Activated CD4-positive, alpha-beta memory T cell treated with anti-CD3 and anti-CD28 coated beads for 36 hours (primary cell): ENCODE data around the gene GRIN1. TPM values are rescaled to one million over a fixed set of nuclear protein-coding genes. Genes with fewer than 3 reads are reported as not detected.

Experiments
- CTCF ChIA-PET: fragments of 350-600 bp; sonication (Branson Sonifier 250); formaldehyde crosslinking; loops from one replicate; lab custom pipeline; 2021; ENCODE audit warnings: antibody characterized with exemption, inconsistent platforms; lab: Charles Lee
- POLR2A ChIA-PET: fragments of 350-600 bp; sonication (Branson Sonifier 250); formaldehyde crosslinking; loops from one replicate; lab custom pipeline; 2021; ENCODE audit warnings: antibody characterized with exemption; lab: Charles Lee
- DNase-seq: peaks from one replicate; pipeline ENCODE4 v3.0.0-alpha.2; 2020
- H3K27ac Mint-ChIP-seq: one replicate; pipeline ENCODE4 v1.8.0; 2021; ENCODE audit warnings: mixed read lengths
- H3K27me3 Mint-ChIP-seq: one replicate; pipeline ENCODE4 v1.8.0; 2021; ENCODE audit warnings: mixed read lengths
- H3K36me3 Mint-ChIP-seq: one replicate; pipeline ENCODE4 v1.8.0; 2021; ENCODE audit warnings: mixed read lengths
- H3K4me1 Mint-ChIP-seq: one replicate; pipeline ENCODE4 v1.8.0; 2021; ENCODE audit warnings: low read depth, mixed read lengths
- H3K4me3 Mint-ChIP-seq: one replicate; pipeline ENCODE4 v1.8.0; 2021; ENCODE audit warnings: mild to moderate bottlenecking, mixed read lengths
- H3K9me3 Mint-ChIP-seq: one replicate; pipeline ENCODE4 v1.8.0; 2021; ENCODE audit warnings: mixed read lengths
- intact Hi-C: fragments of 100-400 bp; cut with micrococcal nuclease; formaldehyde crosslinking; loops from one replicate; pipeline ENCODE4 v1.15.1; 2023
- total RNA-seq, 2 experiments: library from RNA; stranded (reverse); gene quantifications; one replicate each; pipeline ENCODE4 v1.2.3, GENCODE V29; 2021

The GRIN1 gene
- total RNA-seq, 2 experiments from 2014 or later = not detected

- intact Hi-C loops = loop anchor here (1.0 kb wide), 1 partner anchor 60 kb away; no protein-coding TSS in a partner anchor
- H3K27ac Mint-ChIP-seq = peak overlapping the region; percentile 93
- DNase-seq = no peak
- ChIA-PET CTCF (interaction anchor here (0.8 to 3.4 kb wide), 21 partner anchors 9 to 155 kb away, joined by 3 to 14 read pairs (median 4); partner anchors contain the start of genes CYSRT1, DPP7, NDOR1 and NELFB), POLR2A (interaction anchor here (0.5 to 2.9 kb wide), 16 partner anchors 8 to 383 kb away, joined by 3 to 18 read pairs (median 4); partner anchors contain the start of genes NDOR1, TMEM203, TPRN and TUBB4B)
- H3K36me3 Mint-ChIP-seq = peaks cover 11% of the 10 kb centered on the region
- H3K4me3 Mint-ChIP-seq = peak overlapping the region; percentile 97
- no peaks in the 10 kb centered on the region for H3K9me3 Mint-ChIP-seq
- no peaks in the 10 kb centered on the region for H3K27me3 Mint-ChIP-seq
- peaks cover 38% of the 10 kb centered on the region for H3K4me1 Mint-ChIP-seq
Observed at GRCh38 chr9:137189297-137190295, 50.6 kb downstream of the GRIN1 start.

DNA sequence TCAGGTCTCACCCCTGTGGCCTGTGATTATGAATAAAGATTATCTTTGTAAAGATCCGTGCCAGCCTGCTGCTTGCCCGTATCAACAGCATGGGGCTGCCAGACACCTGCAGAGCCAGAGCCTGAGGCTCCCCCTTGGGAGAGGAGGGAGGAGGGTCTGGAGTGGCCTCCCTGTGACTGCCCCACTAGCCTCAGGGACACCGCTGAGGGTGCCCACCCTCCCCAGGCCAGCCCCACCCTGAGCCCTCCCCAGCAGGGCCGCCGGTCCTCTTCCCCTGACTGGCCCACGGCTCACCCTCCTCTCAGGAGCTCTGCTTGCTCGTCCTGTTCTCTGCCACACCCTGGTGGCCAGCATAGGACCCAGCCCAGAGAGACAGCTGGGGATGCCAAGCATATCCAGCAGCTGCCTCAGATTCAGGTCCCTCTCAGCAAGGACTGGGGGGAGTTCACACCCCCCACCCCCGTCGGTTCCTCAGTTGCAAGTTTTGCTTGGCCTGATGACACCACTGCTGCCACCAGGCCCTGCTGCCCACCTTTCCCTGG lies 51.4 kb downstream of the GRIN1 start:
- no peaks in the 10 kb centered on the region for H3K9me3 Mint-ChIP-seq
- peak overlapping the region; percentile 48 for H3K4me3 Mint-ChIP-seq
- ChIA-PET POLR2A (interaction anchor here (0.7 to 2.9 kb wide), 4 partner anchors 9 to 50 kb away, joined by 3 to 18 read pairs (median 12); partner anchors contain the start of genes NDOR1, TMEM203, TPRN and TUBB4B), CTCF (interaction anchor here (1.4 to 3.4 kb wide), 8 partner anchors 8 to 61 kb away, joined by 3 to 14 read pairs (median 8); partner anchors contain the start of genes CYSRT1, NDOR1, RNF208 and RNF224)
- H3K27ac Mint-ChIP-seq = no peak overlapping the region
- intact Hi-C loops = no loop called here
- no peak for DNase-seq
- H3K4me1 Mint-ChIP-seq = peaks cover 38% of the 10 kb centered on the region
- peaks cover 11% of the 10 kb centered on the region for H3K36me3 Mint-ChIP-seq
- H3K27me3 Mint-ChIP-seq = no peaks in the 10 kb centered on the region

DNA sequence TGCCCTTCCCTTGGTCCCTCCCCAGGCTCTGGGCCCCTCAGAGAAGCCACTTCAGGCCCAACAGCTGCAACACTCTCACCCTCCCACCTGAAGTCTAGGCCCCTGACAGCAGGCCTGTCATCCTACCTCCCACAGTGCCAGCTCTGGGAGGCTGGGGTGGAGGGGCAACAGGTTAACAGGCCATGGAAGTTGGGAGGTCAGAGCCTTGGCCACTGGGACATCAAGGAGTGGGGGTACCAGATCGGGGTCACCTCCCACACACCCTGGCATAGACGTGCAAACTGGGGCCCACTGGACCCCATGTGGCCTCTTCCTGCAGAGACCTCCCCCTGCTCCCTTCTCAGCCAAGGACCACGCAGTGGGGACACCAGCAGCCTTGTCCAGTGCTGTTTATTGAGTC lies 52.3 kb downstream of the GRIN1 start:
- no peak for DNase-seq
- POLR2A ChIA-PET = no interaction called here

GRCh38 chr9:137191691-137192447 lies 52.9 kb downstream of the GRIN1 start:
- Mint-ChIP-seq H3K27ac (no peak overlapping the region), H3K27me3 (no peaks in the 10 kb centered on the region)

More for the DNA sequence above, 52.3 kb downstream of the GRIN1 start:
- CTCF ChIA-PET = interaction anchor here (1.6 kb wide), 1 partner anchor 62 kb away, joined by 4 read pairs; no protein-coding TSS in a partner anchor
- H3K4me1 Mint-ChIP-seq = peaks cover 33% of the 10 kb centered on the region
- no peaks in the 10 kb centered on the region for H3K27me3 Mint-ChIP-seq
- H3K27ac Mint-ChIP-seq = peak overlapping the region; percentile 42
- H3K36me3 Mint-ChIP-seq = peaks cover 11% of the 10 kb centered on the region
- H3K9me3 Mint-ChIP-seq = no peaks in the 10 kb centered on the region
- no peak overlapping the region for H3K4me3 Mint-ChIP-seq
- intact Hi-C loops = no loop called here

GRCh38 chr9:137192448-137192780 lies 53.5 kb downstream of the GRIN1 start:
- H3K4me3 Mint-ChIP-seq = no peak overlapping the region
- H3K27ac Mint-ChIP-seq = no peak overlapping the region
- peaks cover 11% of the 10 kb centered on the region for H3K36me3 Mint-ChIP-seq
- no peak for DNase-seq
- ChIA-PET CTCF (interaction anchor here (1.0 kb wide), 1 partner anchor 44 kb away, joined by 3 read pairs; no protein-coding TSS in a partner anchor), POLR2A (no interaction called here)
- peaks cover 21% of the 10 kb centered on the region for H3K4me1 Mint-ChIP-seq
- H3K9me3 Mint-ChIP-seq = no peaks in the 10 kb centered on the region
- no peaks in the 10 kb centered on the region for H3K27me3 Mint-ChIP-seq
- intact Hi-C loops = no loop called here

More at GRCh38 chr9:137191691-137192447, 52.9 kb downstream of the GRIN1 start:
- ChIA-PET POLR2A (no interaction called here), CTCF (interaction anchor here (1.0 kb wide), 1 partner anchor 45 kb away, joined by 3 read pairs; no protein-coding TSS in a partner anchor)
- Mint-ChIP-seq H3K4me1 (peaks cover 27% of the 10 kb centered on the region), H3K4me3 (no peak overlapping the region), H3K36me3 (peaks cover 11% of the 10 kb centered on the region), H3K9me3 (no peaks in the 10 kb centered on the region)
- intact Hi-C loops = no loop called here
- DNase-seq = no peak

DNA sequence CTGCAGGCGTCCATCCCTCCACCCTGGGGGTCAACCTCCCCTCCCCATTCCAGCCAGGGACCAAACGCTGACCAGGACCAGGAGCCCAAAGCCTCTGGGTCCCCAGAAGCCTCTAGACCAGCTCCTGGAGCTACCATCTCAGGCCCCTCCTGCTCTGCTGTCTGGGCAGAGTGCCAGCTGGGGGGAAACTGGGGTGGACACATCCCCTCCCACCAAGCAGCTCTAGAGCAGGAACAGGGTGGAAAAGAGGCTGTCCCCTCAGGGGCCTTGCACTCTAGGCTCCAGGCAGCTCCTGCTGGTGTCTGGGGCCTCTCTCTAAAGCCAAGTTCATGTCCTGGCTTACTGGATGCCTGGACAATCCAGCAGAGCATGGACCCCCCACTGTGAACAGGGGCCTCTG lies 53.9 kb downstream of the GRIN1 start:
- no peak for DNase-seq
- peaks cover 18% of the 10 kb centered on the region for H3K4me1 Mint-ChIP-seq
- H3K4me3 Mint-ChIP-seq = no peak overlapping the region
- intact Hi-C loops = no loop called here
- ChIA-PET POLR2A (no interaction called here), CTCF (interaction anchor here (1.0 kb wide), 1 partner anchor 44 kb away, joined by 3 read pairs; no protein-coding TSS in a partner anchor)
- H3K9me3 Mint-ChIP-seq = no peaks in the 10 kb centered on the region
- no peak overlapping the region for H3K27ac Mint-ChIP-seq
- peaks cover 11% of the 10 kb centered on the region for H3K36me3 Mint-ChIP-seq
- no peaks in the 10 kb centered on the region for H3K27me3 Mint-ChIP-seq

DNA sequence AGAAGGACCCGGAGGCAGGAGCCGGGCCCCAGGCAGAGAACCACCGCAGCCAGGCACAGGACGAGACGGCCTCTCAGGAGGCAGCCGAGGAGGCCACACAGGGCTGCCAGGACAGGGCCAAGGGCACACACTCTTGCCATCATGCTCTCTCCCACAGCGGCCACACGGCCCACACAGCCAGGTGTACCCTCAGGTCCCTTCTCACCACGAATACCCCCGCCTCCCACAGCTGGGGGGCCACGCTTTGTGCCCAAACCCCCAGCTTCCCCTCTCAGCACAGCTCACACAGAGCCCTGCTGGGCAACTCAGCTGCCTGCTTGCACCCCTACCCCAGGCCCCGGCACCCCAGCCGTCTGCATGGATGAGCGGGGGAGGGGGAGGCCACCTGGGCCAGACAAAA lies 54.8 kb downstream of the GRIN1 start:
- DNase-seq = no peak
- Mint-ChIP-seq H3K9me3 (no peaks in the 10 kb centered on the region), H3K4me1 (peaks cover 18% of the 10 kb centered on the region), H3K4me3 (no peak overlapping the region), H3K36me3 (peaks cover 9% of the 10 kb centered on the region), H3K27me3 (no peaks in the 10 kb centered on the region), H3K27ac (no peak overlapping the region)
- intact Hi-C loops = no loop called here
- POLR2A ChIA-PET = no interaction called here
- CTCF ChIA-PET = interaction anchor here (1.4 kb wide), 1 partner anchor 43 kb away, joined by 4 read pairs; no protein-coding TSS in a partner anchor

- intact Hi-C loops = no loop called here
- no peak for DNase-seq
- Mint-ChIP-seq H3K9me3 (no peaks in the 10 kb centered on the region), H3K4me3 (no peak overlapping the region), H3K27me3 (no peaks in the 10 kb centered on the region), H3K36me3 (peaks cover 6% of the 10 kb centered on the region), H3K27ac (no peak overlapping the region), H3K4me1 (peaks cover 13% of the 10 kb centered on the region)
- ChIA-PET POLR2A (no interaction called here), CTCF (interaction anchor here (1.4 kb wide), 1 partner anchor 42 kb away, joined by 4 read pairs; no protein-coding TSS in a partner anchor)
Observed at GRCh38 chr9:137194388-137194787, 55.4 kb downstream of the GRIN1 start.

- no peak overlapping the region for H3K4me3 Mint-ChIP-seq
- CTCF ChIA-PET = no interaction called here
- H3K27me3 Mint-ChIP-seq = no peaks in the 10 kb centered on the region
- no peak overlapping the region for H3K27ac Mint-ChIP-seq
- intact Hi-C loops = no loop called here
- DNase-seq = no peak
- POLR2A ChIA-PET = no interaction called here
- H3K36me3 Mint-ChIP-seq = peaks cover 6% of the 10 kb centered on the region
- no peaks in the 10 kb centered on the region for H3K9me3 Mint-ChIP-seq
- peaks cover 10% of the 10 kb centered on the region for H3K4me1 Mint-ChIP-seq
Observed at GRCh38 chr9:137194909-137195308, 56.0 kb downstream of the GRIN1 start.

DNA sequence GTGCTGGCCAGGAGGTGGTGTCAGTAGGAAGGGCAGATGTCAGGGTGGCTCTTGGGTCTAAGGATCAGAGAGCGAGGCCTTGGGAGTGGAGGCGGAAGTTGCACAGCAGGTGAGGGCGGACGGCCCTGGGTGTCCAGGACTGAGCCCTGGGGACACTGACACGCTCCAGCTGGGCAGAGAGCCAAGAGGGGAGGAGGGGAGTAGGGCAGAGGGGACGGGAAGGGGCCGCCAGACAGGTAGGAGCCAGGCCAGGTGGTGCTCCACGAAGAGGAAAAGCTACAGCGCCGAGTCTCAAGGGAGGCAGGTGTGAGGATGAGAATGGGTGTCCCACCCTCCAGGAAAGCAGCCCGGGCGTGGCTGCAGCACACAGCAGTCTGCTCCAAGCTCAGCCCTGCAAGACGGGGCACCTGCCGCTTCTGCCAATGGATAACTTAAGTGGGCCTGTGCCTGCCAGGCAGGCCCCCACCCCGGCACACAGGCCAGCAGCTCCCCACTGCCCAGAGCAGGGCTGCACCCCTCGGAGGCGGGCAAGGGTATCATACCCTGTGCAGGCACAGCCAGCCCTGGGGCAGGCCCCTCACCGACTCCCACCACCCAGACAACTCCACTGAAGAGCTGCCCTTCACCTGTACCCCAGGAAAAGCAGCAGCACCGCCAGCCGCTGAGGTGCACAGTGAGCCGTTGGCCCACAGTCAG lies 56.7 kb downstream of the GRIN1 start:
- H3K4me1 Mint-ChIP-seq = peaks cover 7% of the 10 kb centered on the region
- H3K4me3 Mint-ChIP-seq = no peak overlapping the region
- no peak overlapping the region for H3K27ac Mint-ChIP-seq
- H3K9me3 Mint-ChIP-seq = no peaks in the 10 kb centered on the region
- ChIA-PET CTCF (no interaction called here), POLR2A (no interaction called here)
- no peaks in the 10 kb centered on the region for H3K27me3 Mint-ChIP-seq
- intact Hi-C loops = no loop called here
- DNase-seq = no peak
- peaks cover 3% of the 10 kb centered on the region for H3K36me3 Mint-ChIP-seq
